ENCODE results near the gene OR52E2.

GRCh38 chr11:5081405-5081804 lies 22.0 kb upstream of the OR52E2 start:
- TF ChIP-seq, protein P1, sequence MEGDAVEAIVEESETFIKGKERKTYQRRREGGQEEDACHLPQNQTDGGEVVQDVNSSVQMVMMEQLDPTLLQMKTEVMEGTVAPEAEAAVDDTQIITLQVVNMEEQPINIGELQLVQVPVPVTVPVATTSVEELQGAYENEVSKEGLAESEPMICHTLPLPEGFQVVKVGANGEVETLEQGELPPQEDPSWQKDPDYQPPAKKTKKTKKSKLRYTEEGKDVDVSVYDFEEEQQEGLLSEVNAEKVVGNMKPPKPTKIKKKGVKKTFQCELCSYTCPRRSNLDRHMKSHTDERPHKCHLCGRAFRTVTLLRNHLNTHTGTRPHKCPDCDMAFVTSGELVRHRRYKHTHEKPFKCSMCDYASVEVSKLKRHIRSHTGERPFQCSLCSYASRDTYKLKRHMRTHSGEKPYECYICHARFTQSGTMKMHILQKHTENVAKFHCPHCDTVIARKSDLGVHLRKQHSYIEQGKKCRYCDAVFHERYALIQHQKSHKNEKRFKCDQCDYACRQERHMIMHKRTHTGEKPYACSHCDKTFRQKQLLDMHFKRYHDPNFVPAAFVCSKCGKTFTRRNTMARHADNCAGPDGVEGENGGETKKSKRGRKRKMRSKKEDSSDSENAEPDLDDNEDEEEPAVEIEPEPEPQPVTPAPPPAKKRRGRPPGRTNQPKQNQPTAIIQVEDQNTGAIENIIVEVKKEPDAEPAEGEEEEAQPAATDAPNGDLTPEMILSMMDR (IDR thresholded peaks at IDR 0.05): no peak
- no peak for TF ChIP-seq POLR2AphosphoS5 (IDR thresholded peaks at IDR 0.05)

Data from stomach (tissue), 4 donors.